ENCODE data around the gene ZNF786. TPM values are rescaled to one million over a fixed set of nuclear protein-coding genes. Genes with fewer than 3 reads are reported as not detected.

ZNF786 gene
- total and polyA plus RNA-seq, 3 experiments from 2014 or later = 8.5 to 17.3 (median 9.2) TPM

DNA sequence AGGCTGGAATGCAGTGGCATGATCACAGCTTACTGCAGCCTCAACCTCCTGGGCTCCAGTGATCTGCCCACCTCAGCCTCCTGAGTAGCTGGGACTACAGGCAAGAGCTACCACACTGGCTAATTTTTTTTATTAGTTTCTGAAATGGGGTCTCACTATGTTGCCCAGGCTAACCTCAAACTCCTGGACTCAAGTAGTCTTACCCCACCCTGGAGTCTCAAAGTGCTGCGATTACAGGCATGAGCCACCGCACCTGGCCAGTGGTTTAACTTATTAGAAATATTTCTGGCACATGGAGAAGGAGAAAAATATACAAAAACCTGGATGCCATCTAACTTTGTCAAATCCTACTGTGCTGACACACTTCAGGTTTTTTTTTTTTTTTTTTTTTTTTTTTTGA, 15.2 kb downstream of the ZNF786 start:
- no peak for DNase-seq
- Histone ChIP-seq H3K9me3 (ENCODE audit: low read length) (no peaks in the 10 kb centered on the region), H3K4me1 (ENCODE audit: insufficient read depth, low read length) (peaks cover 5% of the 10 kb centered on the region), H3K27me3 (ENCODE audit: insufficient read depth, low read length, poor library complexity, severe bottlenecking) (no peaks in the 10 kb centered on the region), H3K36me3 (ENCODE audit: insufficient read depth, low read length) (peaks cover 17% of the 10 kb centered on the region), H3K4me3 (ENCODE audit: low read length) (no peak overlapping the region), H3K27ac (ENCODE audit: low read depth, low read length) (no peak overlapping the region)
- H3K4me3 Mint-ChIP-seq = no peak overlapping the region
- peaks cover 5 to 20% (median 10%) of the 10 kb centered on the region in 3 donors for H3K4me1 Mint-ChIP-seq
- H3K27me3 Mint-ChIP-seq = no peaks in the 10 kb centered on the region
- ChIA-PET POLR2A (no interaction called here), CTCF (interaction anchor here (0.7 to 2.7 kb wide), 2 partner anchors 10 to 70 kb away, joined by 4 to 12 read pairs; no protein-coding TSS in a partner anchor)
- H3K9me3 Mint-ChIP-seq = no peaks in the 10 kb centered on the region
- H3K27ac Mint-ChIP-seq = peak overlapping the region in 1 of 8 donors; percentile 29
- H3K36me3 Mint-ChIP-seq = peaks cover 0 to 57% (median 8%) of the 10 kb centered on the region in 3 donors

DNA sequence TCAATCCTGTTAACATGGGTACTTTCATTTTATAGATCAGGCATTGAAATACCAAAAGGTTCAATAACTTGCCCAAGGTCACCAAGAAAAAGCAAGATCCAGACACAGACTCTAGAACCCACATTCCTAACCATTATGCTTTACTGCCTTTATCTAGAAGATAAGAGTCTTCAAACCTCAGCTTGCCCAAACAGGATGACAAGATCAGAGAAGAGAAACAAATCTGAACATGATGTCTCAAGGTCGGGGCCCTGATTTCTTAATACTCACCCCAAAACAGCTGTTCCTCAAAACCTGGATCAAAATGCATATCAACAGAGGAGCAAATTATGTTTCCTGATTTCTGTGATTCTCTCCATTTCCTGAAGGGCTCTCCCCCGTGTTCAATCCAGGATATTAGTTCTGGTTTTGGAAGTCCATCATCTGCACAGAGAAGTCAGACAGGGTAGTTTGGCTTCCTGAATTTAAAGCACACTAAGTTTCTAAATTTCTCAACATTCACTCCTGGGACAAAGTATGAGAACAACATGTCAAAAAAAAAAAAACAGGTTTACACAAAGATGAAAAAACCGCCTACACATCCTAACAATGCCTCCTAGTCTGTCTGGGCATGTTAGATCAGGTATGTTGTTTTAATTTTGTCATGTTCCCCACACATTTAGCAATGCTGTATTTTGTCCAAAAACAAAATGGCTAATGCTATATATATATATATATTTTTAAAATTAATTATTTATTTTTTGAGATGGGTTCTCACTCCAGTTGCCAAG, 16.2 kb downstream of the ZNF786 start:
- peaks cover 0 to 56% (median 8%) of the 10 kb centered on the region in 3 donors for H3K36me3 Mint-ChIP-seq
- no peak for DNase-seq
- Histone ChIP-seq H3K9me3 (ENCODE audit: low read length) (no peaks in the 10 kb centered on the region), H3K36me3 (ENCODE audit: insufficient read depth, low read length) (peaks cover 24% of the 10 kb centered on the region), H3K4me3 (ENCODE audit: low read length) (no peak overlapping the region), H3K4me1 (ENCODE audit: insufficient read depth, low read length) (peaks cover 5% of the 10 kb centered on the region), H3K27ac (ENCODE audit: low read depth, low read length) (no peak overlapping the region), H3K27me3 (ENCODE audit: insufficient read depth, low read length, poor library complexity, severe bottlenecking) (no peaks in the 10 kb centered on the region)
- H3K27ac Mint-ChIP-seq = peak overlapping the region in 6 of 8 donors; percentile 24 to 76 (median 50)
- POLR2A ChIA-PET = no interaction called here
- peaks cover 5 to 19% (median 7%) of the 10 kb centered on the region in 3 donors for H3K4me1 Mint-ChIP-seq
- H3K9me3 Mint-ChIP-seq = no peaks in the 10 kb centered on the region
- no peaks in the 10 kb centered on the region for H3K27me3 Mint-ChIP-seq
- CTCF ChIA-PET = interaction anchor here (2.2 to 2.7 kb wide), 2 partner anchors 9 to 67 kb away, joined by 6 to 12 read pairs; no protein-coding TSS in a partner anchor
- no peak overlapping the region for H3K4me3 Mint-ChIP-seq

DNA sequence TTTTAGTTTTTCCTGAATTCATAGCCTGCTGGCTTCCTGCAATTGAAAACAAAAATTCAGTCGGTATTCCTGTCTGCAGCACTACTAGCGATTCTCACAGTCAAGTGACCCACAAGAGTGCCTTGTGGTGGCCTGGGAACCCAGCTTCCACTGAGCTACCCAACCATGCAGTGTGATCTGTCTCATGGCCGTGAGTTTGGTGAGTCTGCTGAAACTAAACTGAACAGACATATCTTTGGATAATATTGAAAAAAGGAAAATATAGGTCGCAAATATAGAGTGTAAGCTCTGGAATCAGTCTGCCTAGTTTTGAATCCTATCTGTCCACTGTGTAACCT, 18.1 kb downstream of the ZNF786 start:
- no peak for DNase-seq
- Histone ChIP-seq H3K4me1 (ENCODE audit: insufficient read depth, low read length) (peaks cover 5% of the 10 kb centered on the region), H3K27me3 (ENCODE audit: insufficient read depth, low read length, poor library complexity, severe bottlenecking) (no peaks in the 10 kb centered on the region), H3K27ac (ENCODE audit: low read depth, low read length) (no peak overlapping the region), H3K36me3 (ENCODE audit: insufficient read depth, low read length) (peaks cover 29% of the 10 kb centered on the region), H3K4me3 (ENCODE audit: low read length) (no peak overlapping the region), H3K9me3 (ENCODE audit: low read length) (no peaks in the 10 kb centered on the region)
- Mint-ChIP-seq H3K4me1 (peaks cover 5 to 16% (median 7%) of the 10 kb centered on the region in 3 donors), H3K27ac (peak overlapping the region in 5 of 8 donors; percentile 3 to 82 (median 46)), H3K27me3 (no peaks in the 10 kb centered on the region), H3K4me3 (no peak overlapping the region), H3K36me3 (peaks cover 0 to 54% (median 11%) of the 10 kb centered on the region in 3 donors), H3K9me3 (no peaks in the 10 kb centered on the region)
- CTCF ChIA-PET = interaction anchor here (1.1 to 2.4 kb wide), 4 partner anchors 10 to 67 kb away, joined by 3 to 13 read pairs (median 5); no protein-coding TSS in a partner anchor
- POLR2A ChIA-PET = no interaction called here

DNA sequence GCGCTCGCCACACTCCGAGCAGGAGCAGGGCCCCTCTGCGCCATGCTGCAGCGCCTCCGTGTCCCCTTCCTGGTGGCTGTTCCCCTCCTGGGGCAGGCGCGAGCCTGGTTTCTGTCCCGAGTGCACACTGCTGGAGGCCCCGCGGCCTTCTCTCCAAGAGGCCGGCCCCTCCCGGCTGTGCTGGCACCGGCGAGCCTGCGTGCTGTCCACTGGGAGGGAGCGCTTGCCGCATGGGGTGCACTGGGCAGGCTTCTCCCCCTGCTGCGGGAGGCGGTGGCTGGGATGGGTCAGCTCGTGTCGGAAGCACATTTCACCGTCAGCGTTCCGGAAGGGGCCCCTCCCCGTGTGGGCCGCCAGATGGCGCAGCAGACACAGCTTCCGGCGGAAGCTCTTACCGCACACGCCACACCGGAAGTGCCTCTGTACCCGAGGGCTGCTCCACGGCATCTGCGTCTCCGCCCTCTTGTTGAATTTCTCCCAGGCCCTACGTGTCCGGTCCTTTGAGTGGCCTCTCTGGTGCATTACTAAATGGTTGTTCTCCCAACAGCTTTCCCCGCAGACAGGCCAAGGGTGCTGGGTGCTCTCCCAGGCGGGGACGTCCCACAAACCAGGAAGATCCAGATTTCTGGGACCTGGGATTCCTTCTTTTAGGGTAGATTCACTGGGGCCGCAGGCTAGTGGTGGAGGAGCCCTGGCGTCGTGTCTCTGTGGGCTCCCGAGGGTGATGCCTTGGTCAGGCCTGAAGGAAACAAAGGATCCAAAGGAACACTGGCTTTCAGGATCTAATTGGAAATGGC, 18.7 kb downstream of the ZNF786 start:
- Mint-ChIP-seq H3K36me3 (peaks cover 0 to 50% (median 11%) of the 10 kb centered on the region in 3 donors), H3K4me3 (peak overlapping the region in 5 of 7 donors; percentile 13 to 61 (median 45)), H3K4me1 (peaks cover 5 to 12% (median 7%) of the 10 kb centered on the region in 3 donors), H3K27ac (peak overlapping the region in 7 of 8 donors; percentile 35 to 91 (median 81)), H3K9me3 (no peaks in the 10 kb centered on the region), H3K27me3 (no peaks in the 10 kb centered on the region)
- Histone ChIP-seq H3K36me3 (ENCODE audit: insufficient read depth, low read length) (peaks cover 27% of the 10 kb centered on the region), H3K27ac (ENCODE audit: low read depth, low read length) (no peak overlapping the region), H3K4me1 (ENCODE audit: insufficient read depth, low read length) (peaks cover 5% of the 10 kb centered on the region), H3K4me3 (ENCODE audit: low read length) (no peak overlapping the region), H3K9me3 (ENCODE audit: low read length) (no peaks in the 10 kb centered on the region), H3K27me3 (ENCODE audit: insufficient read depth, low read length, poor library complexity, severe bottlenecking) (no peaks in the 10 kb centered on the region)
- peak; percentile 38 to 64 (median 49) for DNase-seq
- ChIA-PET POLR2A (no interaction called here), CTCF (interaction anchor here (1.0 to 2.4 kb wide), 4 partner anchors 10 to 67 kb away, joined by 3 to 13 read pairs (median 4); partner anchors contain the start of gene ZNF786)

DNA sequence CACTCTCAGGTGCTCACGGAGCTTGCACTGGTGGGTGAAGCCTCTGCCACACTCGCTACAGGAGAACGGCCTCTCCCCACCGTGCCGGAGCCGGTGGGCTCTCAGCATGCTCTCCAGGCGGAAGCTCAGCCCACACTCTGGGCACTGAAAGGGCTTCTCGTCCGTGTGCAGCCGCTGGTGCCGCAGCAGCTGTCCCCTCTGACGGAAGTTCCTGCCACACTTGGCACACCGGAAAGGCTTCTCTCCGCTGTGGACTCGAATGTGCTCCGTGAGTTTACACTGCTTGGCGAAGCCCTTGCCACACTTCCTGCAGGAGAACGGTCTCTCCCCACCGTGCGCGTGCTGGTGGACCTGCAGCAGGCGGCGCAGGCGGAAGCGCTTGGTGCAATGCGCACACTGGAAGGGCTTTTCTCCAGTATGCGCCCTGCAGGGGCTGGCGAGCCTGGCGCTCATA, 19.3 kb downstream of the ZNF786 start:
- Histone ChIP-seq H3K27ac (ENCODE audit: low read depth, low read length) (no peak overlapping the region), H3K4me1 (ENCODE audit: insufficient read depth, low read length) (peaks cover 5% of the 10 kb centered on the region), H3K36me3 (ENCODE audit: insufficient read depth, low read length) (peaks cover 24% of the 10 kb centered on the region), H3K27me3 (ENCODE audit: insufficient read depth, low read length, poor library complexity, severe bottlenecking) (no peaks in the 10 kb centered on the region), H3K9me3 (ENCODE audit: low read length) (no peaks in the 10 kb centered on the region), H3K4me3 (ENCODE audit: low read length) (no peak overlapping the region)
- Mint-ChIP-seq H3K36me3 (peaks cover 0 to 47% (median 8%) of the 10 kb centered on the region in 3 donors), H3K9me3 (no peaks in the 10 kb centered on the region), H3K4me3 (peak overlapping the region in 1 of 7 donors; percentile 69), H3K4me1 (peaks cover 5 to 8% (median 7%) of the 10 kb centered on the region in 3 donors), H3K27me3 (no peaks in the 10 kb centered on the region), H3K27ac (no peak overlapping the region)
- CTCF ChIA-PET = interaction anchor here (1.0 to 7.5 kb wide), 3 partner anchors 20 to 67 kb away, joined by 3 to 120 read pairs (median 13); partner anchors contain the start of gene ZNF786
- POLR2A ChIA-PET = no interaction called here
- DNase-seq = no peak

DNA sequence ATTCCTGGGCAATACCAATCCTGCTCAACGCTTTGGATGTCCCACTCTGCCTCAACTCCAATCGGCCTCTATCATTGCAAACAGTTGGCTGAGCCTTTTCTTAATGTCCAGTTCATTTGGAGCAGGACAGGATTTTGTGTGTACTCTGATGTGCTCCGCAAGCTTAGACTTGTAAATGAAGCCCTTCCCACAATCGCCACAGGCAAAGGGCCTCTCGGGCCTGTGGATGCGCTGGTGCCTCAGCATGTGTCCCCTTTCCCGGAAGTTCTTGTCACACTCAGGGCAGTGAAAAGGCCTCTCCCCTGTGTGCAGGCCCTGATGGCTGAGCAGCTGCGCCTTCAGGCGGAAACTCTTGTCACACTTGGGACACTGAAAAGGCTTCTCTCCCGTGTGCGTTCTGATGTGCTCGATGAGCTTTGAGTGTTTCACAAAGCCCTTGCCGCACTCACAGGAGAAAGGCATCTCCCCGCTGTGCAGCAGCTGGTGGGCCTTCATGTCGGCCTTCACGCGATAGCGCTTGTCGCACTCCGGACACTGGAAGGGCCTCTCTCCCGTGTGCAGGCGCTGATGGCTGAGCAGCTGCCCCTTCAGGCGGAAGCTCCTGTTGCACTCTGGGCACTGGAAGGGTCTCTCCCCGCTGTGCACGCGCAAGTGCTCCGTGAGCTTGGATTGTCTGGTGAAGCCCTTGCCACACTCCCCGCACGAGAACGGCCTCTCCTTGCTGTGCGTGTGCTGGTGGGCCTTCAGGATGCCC, 20.0 kb downstream of the ZNF786 start:
- Mint-ChIP-seq H3K9me3 (no peaks in the 10 kb centered on the region), H3K27me3 (no peaks in the 10 kb centered on the region), H3K36me3 (peaks cover 0 to 49% (median 8%) of the 10 kb centered on the region in 3 donors), H3K27ac (no peak overlapping the region), H3K4me3 (no peak overlapping the region), H3K4me1 (peaks cover 5 to 10% (median 8%) of the 10 kb centered on the region in 3 donors)
- Histone ChIP-seq H3K36me3 (ENCODE audit: insufficient read depth, low read length) (peaks cover 24% of the 10 kb centered on the region), H3K27me3 (ENCODE audit: insufficient read depth, low read length, poor library complexity, severe bottlenecking) (no peaks in the 10 kb centered on the region), H3K27ac (ENCODE audit: low read depth, low read length) (no peak overlapping the region), H3K4me1 (ENCODE audit: insufficient read depth, low read length) (peaks cover 5% of the 10 kb centered on the region), H3K9me3 (ENCODE audit: low read length) (no peaks in the 10 kb centered on the region), H3K4me3 (ENCODE audit: low read length) (no peak overlapping the region)
- DNase-seq = no peak
- CTCF ChIA-PET = interaction anchor here (0.8 to 7.5 kb wide), 3 partner anchors 20 to 66 kb away, joined by 3 to 120 read pairs (median 3); partner anchors contain the start of gene ZNF786
- POLR2A ChIA-PET = no interaction called here

DNA sequence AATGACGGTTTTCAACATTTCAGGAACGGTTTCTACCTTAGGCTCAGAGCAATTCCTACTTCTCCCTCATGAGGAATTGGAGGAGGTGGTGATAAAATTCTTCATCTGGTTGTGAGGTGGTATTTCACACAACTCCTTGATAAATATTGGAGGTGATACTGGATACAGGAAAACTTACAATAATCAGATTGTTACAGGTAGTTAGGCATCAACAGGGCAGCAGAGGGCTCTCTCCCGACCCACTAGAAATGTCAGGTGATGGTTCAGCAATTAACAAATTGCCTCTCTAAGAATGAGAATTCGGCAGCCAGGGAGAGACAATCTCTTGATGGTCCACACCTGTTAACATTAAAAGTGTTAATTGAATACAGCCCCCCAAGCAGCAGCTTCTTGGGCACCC, 22.6 kb downstream of the ZNF786 start:
- CTCF ChIA-PET = interaction anchor here (7.5 kb wide), 1 partner anchor 64 kb away, joined by 120 read pairs; no protein-coding TSS in a partner anchor
- H3K4me1 ChIP-seq (ENCODE audit: insufficient read depth, low read length) = peaks cover 5% of the 10 kb centered on the region
- DNase-seq = no peak
- H3K27ac ChIP-seq (ENCODE audit: low read depth, low read length) = no peak overlapping the region
- no peaks in the 10 kb centered on the region for H3K9me3 ChIP-seq (ENCODE audit: low read length)
- no peak overlapping the region for H3K4me3 ChIP-seq (ENCODE audit: low read length)
- peaks cover 6 to 23% (median 7%) of the 10 kb centered on the region in 3 donors for H3K4me1 Mint-ChIP-seq
- H3K9me3 Mint-ChIP-seq = no peaks in the 10 kb centered on the region
- POLR2A ChIA-PET = no interaction called here
- no peaks in the 10 kb centered on the region for H3K27me3 Mint-ChIP-seq
- peaks cover 0 to 36% (median 8%) of the 10 kb centered on the region in 3 donors for H3K36me3 Mint-ChIP-seq
- peak overlapping the region in 3 of 8 donors; percentile 7 to 64 (median 33) for H3K27ac Mint-ChIP-seq
- no peaks in the 10 kb centered on the region for H3K27me3 ChIP-seq (ENCODE audit: insufficient read depth, low read length, poor library complexity, severe bottlenecking)
- peak overlapping the region in 2 of 7 donors; percentile 58 to 59 for H3K4me3 Mint-ChIP-seq
- H3K36me3 ChIP-seq (ENCODE audit: insufficient read depth, low read length) = peaks cover 23% of the 10 kb centered on the region

All from CD8-positive, alpha-beta memory T cell (primary cell).